Stimulated activated CD4-positive, alpha-beta T cell treated with anti-CD3 and anti-CD28 coated beads, Interleukin-4, amount 100 ng/mL, for 48 hours (primary cell): ENCODE measurements around the gene UGCG.
A peak's percentile ranks its signal among the peaks of the same experiment; 100 is the strongest.
"Not testable (repeated sequence)": the region's sequence is repeated elsewhere in the genome, so short reads cannot be mapped to it uniquely, and the experiment has no call there.

Source experiments
- DNase-seq, 2 donors: peaks; one replicate each; pipeline ENCODE4 v3.0.0-alpha.2; 2020; ENCODE audit warnings: low read depth in 2 of 2

UGCG gene

GRCh38 chr9:111919875-111920274 lies 23.3 kb downstream of the UGCG start:
- DNase-seq: no peak

- no peak for DNase-seq
These were observed 23.9 kb downstream of the UGCG start for GRCh38 chr9:111920531-111920930.

- no peak for DNase-seq
These were observed 25.9 kb downstream of the UGCG start for GRCh38 chr9:111922324-111923013.

GRCh38 chr9:111924281-111924680 lies 27.7 kb downstream of the UGCG start:
- no peak for DNase-seq

DNA sequence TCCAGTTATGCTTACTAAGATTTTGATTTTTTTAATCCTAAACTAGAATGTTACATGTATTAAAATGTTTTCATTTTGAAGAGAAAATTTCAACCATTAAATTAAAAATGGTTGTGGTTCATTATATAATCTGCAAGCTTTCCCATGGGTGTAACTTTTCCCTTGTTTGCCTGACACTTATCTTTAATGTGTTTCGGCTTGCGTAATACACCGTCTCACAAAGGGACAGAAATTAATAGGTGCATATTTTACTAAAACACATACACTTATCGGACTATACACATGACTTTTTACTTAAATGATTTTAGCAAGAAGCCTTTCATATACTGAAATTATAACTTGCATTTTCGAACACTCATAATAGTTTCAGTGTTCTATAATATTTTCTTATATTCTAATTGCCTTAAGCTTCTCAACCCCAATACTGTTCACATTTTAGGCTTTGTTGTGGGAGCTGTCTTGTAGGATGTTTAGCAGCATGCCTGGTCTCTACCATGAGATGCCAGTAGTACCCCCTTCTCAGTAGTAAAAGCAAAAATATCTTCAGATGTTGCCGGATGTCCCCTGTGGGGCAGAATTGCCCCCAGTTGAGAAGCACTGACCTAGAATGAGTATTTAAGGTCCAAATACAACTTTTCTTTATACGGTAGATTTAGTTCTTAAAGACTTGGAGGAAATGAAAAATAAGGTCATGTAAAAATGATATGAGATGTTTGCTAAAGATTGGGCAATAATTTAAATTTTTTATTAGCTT lies 28.6 kb downstream of the UGCG start:
- no peak for DNase-seq

GRCh38 chr9:111925784-111926183 lies 29.2 kb downstream of the UGCG start:
- DNase-seq: no peak

DNA sequence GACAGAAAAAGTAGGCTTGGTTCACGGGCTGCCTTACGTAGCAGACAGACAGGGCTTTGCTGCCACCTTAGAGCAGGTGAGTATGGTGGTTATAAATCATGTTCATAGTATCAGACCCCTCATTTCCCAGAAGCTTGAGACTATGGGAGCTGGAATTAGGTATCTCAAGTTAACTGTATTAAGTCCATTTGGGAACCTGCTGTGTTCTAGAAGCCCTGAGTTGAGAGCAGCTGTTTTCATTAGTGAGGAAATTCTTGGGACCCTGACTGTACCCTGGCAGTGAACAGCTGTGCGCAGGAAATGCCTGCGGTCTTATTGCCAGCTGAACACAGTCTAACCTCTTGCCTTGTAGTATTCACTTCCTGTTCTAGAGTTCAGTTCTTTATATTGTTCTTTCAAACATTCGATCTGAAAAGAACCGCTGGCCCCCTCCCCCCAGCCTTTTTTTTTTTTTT lies 29.8 kb downstream of the UGCG start:
- DNase-seq: no peak

DNA sequence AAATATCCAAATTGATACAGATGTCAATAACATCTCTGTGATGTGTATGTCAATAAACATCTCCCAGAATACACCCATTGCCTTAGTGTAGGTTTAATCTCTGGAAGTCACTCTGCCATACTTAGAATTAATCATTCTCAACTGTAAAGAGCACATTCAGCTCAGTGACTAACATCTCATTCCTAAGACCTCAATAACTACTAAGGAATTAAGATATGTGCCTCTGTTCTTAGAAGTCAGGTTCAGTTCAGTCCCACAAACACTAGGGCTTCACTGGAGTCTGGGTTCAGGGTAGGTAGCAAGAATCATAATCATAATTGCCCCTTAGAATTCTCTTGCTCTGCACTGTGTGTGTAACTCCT lies 31.7 kb downstream of the UGCG start:
- DNase-seq: no peak

GRCh38 chr9:111934747-111935146 lies 38.1 kb downstream of the UGCG start:
- DNase-seq: no peak

- DNase-seq: no peak
These were observed 39.8 kb downstream of the UGCG start for GRCh38 chr9:111936391-111936790.

DNA sequence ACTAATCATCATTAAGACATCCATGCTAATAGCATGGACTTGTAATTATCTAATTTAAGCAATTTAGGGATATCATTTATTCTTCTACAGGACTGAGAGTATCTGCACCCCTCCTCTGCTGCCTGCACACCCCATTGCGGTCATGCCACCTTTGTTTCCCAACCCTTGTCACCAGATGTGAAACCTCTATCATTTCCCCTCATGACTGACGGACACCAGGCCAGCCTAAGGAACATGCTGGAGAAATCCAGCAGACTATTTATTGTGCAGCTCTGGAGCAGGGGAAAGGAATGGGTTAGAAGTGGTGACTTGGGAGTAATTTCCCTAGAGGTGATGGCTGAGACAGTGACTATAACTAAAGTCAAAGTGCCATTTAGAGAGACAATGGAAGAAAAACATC lies 40.7 kb downstream of the UGCG start:
- DNase-seq: no peak

- peak; percentile 31 to 54 for DNase-seq
These were observed 41.3 kb downstream of the UGCG start for GRCh38 chr9:111937781-111938426.

DNA sequence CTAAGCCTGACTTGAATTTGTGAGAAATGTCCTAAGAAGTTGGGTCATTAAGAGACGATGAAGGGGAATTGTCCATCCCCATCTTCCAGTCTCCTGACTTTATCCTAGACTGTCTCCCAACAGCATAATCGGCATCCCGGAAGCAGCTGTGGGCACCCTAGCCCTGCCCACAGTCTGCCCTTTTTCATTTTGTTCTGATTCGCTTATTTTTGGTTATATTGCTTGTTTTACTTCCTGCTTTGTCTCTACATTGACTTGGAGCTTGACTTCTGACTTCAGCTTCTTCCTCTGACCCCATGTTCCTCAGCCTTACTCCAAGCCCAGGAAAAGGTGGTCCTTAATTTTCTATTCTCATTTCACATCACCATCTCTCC lies 41.8 kb downstream of the UGCG start:
- no peak for DNase-seq

- DNase-seq: no peak
These were observed 42.7 kb downstream of the UGCG start for GRCh38 chr9:111939322-111939721.

DNA sequence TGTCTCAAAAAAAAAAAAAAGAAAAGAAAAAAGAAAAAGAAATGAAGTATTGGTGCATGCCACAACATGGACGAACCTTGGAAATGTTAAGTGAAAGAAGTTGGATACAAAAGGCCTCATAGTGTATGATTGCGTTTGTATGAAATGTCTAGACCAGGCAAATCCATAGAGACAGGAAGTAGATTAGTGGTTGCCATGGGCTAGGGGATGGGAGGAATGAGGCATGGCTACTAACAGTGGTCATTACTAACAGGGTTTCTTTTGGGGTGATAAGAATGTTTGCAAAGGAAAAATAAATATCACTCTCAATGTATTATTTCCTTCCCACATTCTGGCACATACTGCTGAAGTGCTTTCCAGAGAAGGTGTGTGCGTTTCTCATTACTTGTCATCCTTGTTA lies 44.1 kb downstream of the UGCG start:
- DNase-seq: no peak

DNA sequence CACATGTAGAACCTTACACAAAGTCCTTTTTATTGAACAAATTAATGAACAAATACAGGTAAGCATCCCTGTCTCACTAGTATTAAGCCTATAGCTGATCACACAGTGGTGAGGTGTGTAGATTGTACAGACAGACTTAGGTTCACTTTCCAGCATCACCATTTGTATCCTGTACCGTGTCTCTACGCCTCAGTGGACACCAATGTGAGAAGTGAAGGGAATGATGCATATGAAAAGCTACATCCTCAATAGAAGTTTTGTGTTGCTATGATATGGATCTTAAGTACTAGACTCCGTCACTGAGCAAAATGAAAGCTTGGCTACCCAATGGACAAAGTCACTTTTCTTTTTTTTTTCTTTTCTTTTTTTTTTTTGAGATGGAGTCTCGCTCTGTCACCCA lies 46.6 kb downstream of the UGCG start:
- no peak for DNase-seq

DNA sequence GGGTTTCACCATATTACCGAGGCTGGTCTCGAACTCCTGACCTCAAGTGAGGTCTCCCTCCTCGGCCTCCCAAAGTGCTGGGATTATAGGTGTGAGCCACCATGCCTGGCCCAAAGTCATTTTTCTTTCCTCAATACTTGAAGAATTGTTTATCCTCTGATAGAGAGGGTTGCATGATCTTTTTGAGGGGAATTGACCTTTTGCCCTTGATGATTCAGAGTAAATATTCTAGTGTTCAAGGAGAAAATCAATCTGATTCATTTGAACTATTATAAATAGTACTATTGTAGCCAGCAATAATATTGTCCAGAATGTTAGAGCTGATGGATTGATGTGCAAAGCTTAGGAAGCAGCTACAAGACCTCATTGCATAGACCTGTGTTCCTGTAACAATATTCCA lies 47.1 kb downstream of the UGCG start:
- no peak for DNase-seq

- no peak for DNase-seq
These were observed 47.7 kb downstream of the UGCG start for GRCh38 chr9:111944241-111944866.

DNA sequence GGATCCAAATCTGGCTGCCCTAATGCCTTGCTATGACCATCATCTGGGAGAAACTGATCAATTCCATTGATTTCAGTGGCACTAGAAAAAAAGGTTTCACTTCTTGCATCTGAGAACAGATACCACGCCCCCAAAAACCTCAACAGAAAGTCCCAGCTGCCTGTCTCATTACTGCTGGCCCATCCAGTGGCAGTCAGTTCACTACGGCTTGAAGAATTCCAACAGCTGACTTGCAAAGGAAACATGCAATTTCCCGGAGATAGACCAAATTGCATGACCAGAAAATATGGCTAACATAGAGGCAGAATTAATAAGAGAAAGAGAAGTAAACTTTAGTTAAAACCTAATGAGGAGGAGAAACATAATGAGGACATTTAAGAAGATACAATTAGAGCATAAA lies 48.6 kb downstream of the UGCG start:
- DNase-seq: peak in 1 of 2 donors; percentile 27

GRCh38 chr9:111948109-111948508 lies 51.5 kb downstream of the UGCG start:
- not testable (repeated sequence) for DNase-seq

DNA sequence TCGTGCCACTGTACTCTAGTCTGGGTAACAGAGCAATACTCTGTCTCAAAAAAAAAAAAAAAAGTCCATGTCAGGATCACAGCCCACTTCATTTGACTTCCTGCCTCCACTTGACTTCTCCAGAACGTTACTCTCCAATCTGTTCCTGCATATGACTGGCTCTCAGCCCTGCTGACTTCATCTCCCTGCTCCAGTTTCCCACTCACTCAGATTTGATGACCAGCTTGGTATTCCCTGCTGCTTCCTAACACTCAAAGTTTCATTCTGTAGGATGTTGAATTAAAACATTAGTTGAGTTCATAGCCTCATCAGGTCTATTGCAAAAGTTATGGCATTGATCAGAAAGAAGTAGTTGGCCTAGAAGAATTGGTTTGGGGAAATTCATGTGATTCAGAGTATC lies 52.3 kb downstream of the UGCG start:
- DNase-seq: no peak

DNA sequence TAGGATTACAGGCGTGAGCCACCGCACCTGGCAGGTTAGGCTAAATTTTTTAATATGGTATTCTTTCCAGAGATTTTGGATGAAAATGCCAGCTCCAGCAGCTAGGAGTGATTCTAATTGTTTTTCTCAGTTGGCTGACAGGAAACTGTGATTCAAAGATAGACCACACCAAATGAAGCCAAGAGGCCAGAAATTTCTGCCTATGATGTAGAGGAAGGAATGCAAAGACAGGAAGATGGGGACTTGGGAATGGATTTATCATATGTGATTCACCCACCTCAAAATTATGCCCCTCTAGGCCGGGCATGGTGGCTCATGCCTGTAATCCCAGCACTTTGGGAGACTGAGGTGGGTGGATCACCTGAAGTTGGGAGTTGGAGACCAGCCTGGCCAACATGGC lies 53.3 kb downstream of the UGCG start:
- DNase-seq: no peak

DNA sequence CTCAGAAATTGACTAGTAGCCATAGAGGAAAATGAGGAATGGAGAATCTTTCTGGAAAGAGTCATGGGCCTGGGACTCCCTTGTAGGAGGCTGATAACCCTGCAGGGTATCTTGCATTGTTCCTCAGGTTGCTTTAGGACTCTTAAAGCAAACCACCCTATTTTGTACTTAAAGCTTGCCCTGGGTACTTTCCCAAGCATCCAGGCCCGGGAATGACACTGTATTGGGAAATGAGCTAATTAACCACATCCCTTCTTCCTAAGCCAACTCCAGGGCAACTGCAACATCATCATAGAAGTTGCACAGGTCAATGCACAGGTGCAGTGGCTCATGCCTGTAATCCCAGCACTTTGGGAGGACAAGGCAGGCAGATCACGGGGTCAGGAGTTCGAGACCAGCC lies 55.9 kb downstream of the UGCG start:
- DNase-seq: no peak
